Measurements from ENCODE around the gene AQP12A. TPM values are rescaled to one million over a fixed set of nuclear protein-coding genes. Genes with fewer than 3 reads are reported as not detected.

AQP12A gene
- total RNA-seq, 4 donors from 2014 or later = not detected

- TF ChIP-seq, protein P1, sequence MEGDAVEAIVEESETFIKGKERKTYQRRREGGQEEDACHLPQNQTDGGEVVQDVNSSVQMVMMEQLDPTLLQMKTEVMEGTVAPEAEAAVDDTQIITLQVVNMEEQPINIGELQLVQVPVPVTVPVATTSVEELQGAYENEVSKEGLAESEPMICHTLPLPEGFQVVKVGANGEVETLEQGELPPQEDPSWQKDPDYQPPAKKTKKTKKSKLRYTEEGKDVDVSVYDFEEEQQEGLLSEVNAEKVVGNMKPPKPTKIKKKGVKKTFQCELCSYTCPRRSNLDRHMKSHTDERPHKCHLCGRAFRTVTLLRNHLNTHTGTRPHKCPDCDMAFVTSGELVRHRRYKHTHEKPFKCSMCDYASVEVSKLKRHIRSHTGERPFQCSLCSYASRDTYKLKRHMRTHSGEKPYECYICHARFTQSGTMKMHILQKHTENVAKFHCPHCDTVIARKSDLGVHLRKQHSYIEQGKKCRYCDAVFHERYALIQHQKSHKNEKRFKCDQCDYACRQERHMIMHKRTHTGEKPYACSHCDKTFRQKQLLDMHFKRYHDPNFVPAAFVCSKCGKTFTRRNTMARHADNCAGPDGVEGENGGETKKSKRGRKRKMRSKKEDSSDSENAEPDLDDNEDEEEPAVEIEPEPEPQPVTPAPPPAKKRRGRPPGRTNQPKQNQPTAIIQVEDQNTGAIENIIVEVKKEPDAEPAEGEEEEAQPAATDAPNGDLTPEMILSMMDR (IDR thresholded peaks at IDR 0.05; ENCODE audit: low read depth) = no peak
Measured at GRCh38 chr2:240746671-240747070, 55.0 kb downstream of the AQP12A start.

GRCh38 chr2:240747256-240747655, 55.6 kb downstream of the AQP12A start:
- TF ChIP-seq, protein P1 (IDR thresholded peaks at IDR 0.05; ENCODE audit: low read depth) = no peak

Small RNA genes lying within 50 kb of the gene (small RNA-seq; reads per million reads assigned to genes)
- gene AC011298.3 = not detected

Other genes starting within 250 kb of the AQP12A start
- gene ANKMY1, start 133.9 kb upstream of the AQP12A start, total RNA-seq = 10 to 100 TPM; 11.7 to 30.5 (median 15.3) TPM
- gene DUSP28, start 131.5 kb upstream of the AQP12A start, total RNA-seq = 1 to 10 TPM; 2.8 to 7.2 (median 4.8) TPM
- 100 to 1,000 TPM in 1 of 4 donors, 10 to 100 TPM in 3; 65.4 to 212 (median 72.6) TPM for gene RNPEPL1, start 123.4 kb upstream of the AQP12A start, total RNA-seq
- 10 to 100 TPM; 13.4 to 33.3 (median 14.5) TPM for gene CAPN10, start 105.1 kb upstream of the AQP12A start, total RNA-seq
- 1 to 10 TPM in 1 of 4 donors, under 1 TPM in 2, not detected in 1; 0.44 to 3.9 (median 0.94) TPM for gene GPR35, start 66.4 kb upstream of the AQP12A start, total RNA-seq
- not detected for gene AQP12B, start 9.0 kb upstream of the AQP12A start, total RNA-seq
- gene KIF1A, start 128.4 kb downstream of the AQP12A start, total RNA-seq = not detected
- under 1 TPM in 2 of 4 donors, not detected in 2; 0.33 to 0.75 TPM for gene AGXT, start 177.0 kb downstream of the AQP12A start, total RNA-seq
- not detected for gene MAB21L4, start 204.3 kb downstream of the AQP12A start, total RNA-seq
- not detected for gene CROCC2, start 214.5 kb downstream of the AQP12A start, total RNA-seq

All from subcutaneous adipose tissue (tissue), 4 donors.